Pulmonary artery endothelial cell (primary cell): ENCODE measurements around the gene CACNA1A. TPM values are rescaled to one million over a fixed set of nuclear protein-coding genes. Genes with fewer than 3 reads are reported as not detected.
"Not testable (repeated sequence)": the region's sequence is repeated elsewhere in the genome, so short reads cannot be mapped to it uniquely, and the experiment has no call there.

ENCODE experiments used
- DNase-seq: peaks from one replicate; pipeline ENCODE4 v3.0.0-alpha.2; 2011; ENCODE audit warnings: low read depth, low spot score
- total RNA-seq: library from RNA; depleted of rRNA; stranded (reverse); fragments of >200 nt; gene quantifications from 2 replicates; pipeline ENCODE4 v1.2.3, GENCODE V29; 2014

CACNA1A gene
- 0.04 and 0.07 TPM in 2 replicates for total RNA-seq

GRCh38 chr19:13506471-13506820 is at the start of gene CACNA1A:
CACNA1A (minus strand) TSS chr19:13506479; CDS start chr19:13506224, 255 bp downstream.
- no peak for DNase-seq

GRCh38 chr19:13554506-13555240 is 48.4 kb upstream of the CACNA1A start:
- DNase-seq = no peak

GRCh38 chr19:13553880-13554400 is 47.7 kb upstream of the CACNA1A start:
- DNase-seq = no peak

- no peak for DNase-seq
Observed at GRCh38 chr19:13548131-13548530, 41.9 kb upstream of the CACNA1A start.

GRCh38 chr19:13547102-13547501 is 40.8 kb upstream of the CACNA1A start:
- DNase-seq = no peak

GRCh38 chr19:13544423-13544822 is 38.1 kb upstream of the CACNA1A start:
- no peak for DNase-seq

GRCh38 chr19:13541554-13541953 is 35.3 kb upstream of the CACNA1A start:
- no peak for DNase-seq

- no peak for DNase-seq
Observed at GRCh38 chr19:13539332-13539731, 33.1 kb upstream of the CACNA1A start.

GRCh38 chr19:13538601-13539253 is 32.4 kb upstream of the CACNA1A start:
- DNase-seq = no peak

- DNase-seq = no peak
Observed at GRCh38 chr19:13537454-13537853, 31.2 kb upstream of the CACNA1A start.

GRCh38 chr19:13530720-13531119 is 24.4 kb upstream of the CACNA1A start:
- no peak for DNase-seq

GRCh38 chr19:13529721-13530120 is 23.4 kb upstream of the CACNA1A start:
- DNase-seq = not testable (repeated sequence)

- no peak for DNase-seq
Observed at GRCh38 chr19:13526552-13526951, 20.3 kb upstream of the CACNA1A start.

- no peak for DNase-seq
Observed at GRCh38 chr19:13521066-13521465, 14.8 kb upstream of the CACNA1A start.

- no peak for DNase-seq
Observed at GRCh38 chr19:13511947-13512346, 5.7 kb upstream of the CACNA1A start.

- DNase-seq = no peak
Observed at GRCh38 chr19:13507053-13507611, 853 bp upstream of the CACNA1A start.

GRCh38 chr19:13505761-13506470 is 363 bp downstream of the CACNA1A start:
- DNase-seq = no peak

- no peak for DNase-seq
Observed at GRCh38 chr19:13505164-13505695, 1.0 kb downstream of the CACNA1A start.

GRCh38 chr19:13503570-13504235 is 2.6 kb downstream of the CACNA1A start:
- DNase-seq = no peak

GRCh38 chr19:13502231-13502630 is 4.0 kb downstream of the CACNA1A start:
- DNase-seq = no peak

GRCh38 chr19:13499692-13500091 is 6.6 kb downstream of the CACNA1A start:
- DNase-seq = no peak
